ENCODE results near the gene IER3IP1. TPM values are rescaled to one million over a fixed set of nuclear protein-coding genes. Genes with fewer than 3 reads are reported as not detected.
A peak's percentile ranks its signal among the peaks of the same experiment; 100 is the strongest.

IER3IP1 gene
- total and polyA plus RNA-seq, 2 of the 13 experiments (the other 11 are each of a cell fraction or from before 2014, with no cell fraction given) = 18.7 to 26.1 TPM

DNA sequence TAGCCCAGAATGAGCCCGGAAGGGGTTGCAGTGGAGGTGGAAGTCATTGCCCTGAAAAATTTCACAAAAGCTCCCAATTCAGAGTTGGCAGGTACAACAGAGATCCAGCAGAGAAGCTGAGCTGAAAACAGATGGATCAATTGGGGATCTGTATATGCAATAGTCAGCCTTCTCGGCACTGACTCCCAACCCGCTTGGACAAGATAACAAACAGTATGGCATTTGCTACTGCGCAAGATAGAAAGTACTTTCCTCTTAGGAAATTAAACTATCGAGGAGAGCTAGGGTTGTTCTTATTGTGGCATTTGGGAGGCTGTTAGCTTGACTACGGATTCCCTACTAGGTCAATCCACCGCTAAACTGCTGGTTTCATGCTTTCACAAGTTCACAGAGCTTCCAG lies 11.6 kb upstream of the IER3IP1 start:
- Histone ChIP-seq H3K27me3 (ENCODE audit: control insufficient read depth in 1 of 2, insufficient read depth in 2 of 2, low read length in 2 of 2) (peaks cover 0 to 7% of the 10 kb centered on the region in 2 experiments; a peak in 1 of 5 replicates), H3K36me3 (replicated peaks in 1 of 2; ENCODE audit: control insufficient read depth in 1 of 2, insufficient read depth in 2 of 2, low read length in 2 of 2) (no peaks in the 10 kb centered on the region), H4K20me1 (ENCODE audit: insufficient read depth, low read length) (no peaks in the 10 kb centered on the region), H3K4me3 (replicated peaks in 1 of 3; ENCODE audit: insufficient read depth in 1 of 3, low read depth in 2 of 3, low read length in 3 of 3) (no peak overlapping the region; a peak in 1 of 6 replicates), H3K27ac (ENCODE audit: extremely low read length, insufficient read depth, low read length) (no peak overlapping the region), H3K4me2 (ENCODE audit: low read depth, low read length) (peak overlapping the region; percentile 42), H3K9me3 (ENCODE audit: low read length) (peaks cover 14% of the 10 kb centered on the region), H2AFZ (ENCODE audit: low read length) (peak overlapping the region; percentile 67), H3K9ac (ENCODE audit: insufficient read depth, low read depth, low read length) (no peak overlapping the region), H3K79me2 (ENCODE audit: insufficient read depth, low read length) (no peaks in the 10 kb centered on the region), H3K4me1 (ENCODE audit: insufficient read depth, low read length) (no peaks in the 10 kb centered on the region)
- TF ChIP-seq, protein P1, sequence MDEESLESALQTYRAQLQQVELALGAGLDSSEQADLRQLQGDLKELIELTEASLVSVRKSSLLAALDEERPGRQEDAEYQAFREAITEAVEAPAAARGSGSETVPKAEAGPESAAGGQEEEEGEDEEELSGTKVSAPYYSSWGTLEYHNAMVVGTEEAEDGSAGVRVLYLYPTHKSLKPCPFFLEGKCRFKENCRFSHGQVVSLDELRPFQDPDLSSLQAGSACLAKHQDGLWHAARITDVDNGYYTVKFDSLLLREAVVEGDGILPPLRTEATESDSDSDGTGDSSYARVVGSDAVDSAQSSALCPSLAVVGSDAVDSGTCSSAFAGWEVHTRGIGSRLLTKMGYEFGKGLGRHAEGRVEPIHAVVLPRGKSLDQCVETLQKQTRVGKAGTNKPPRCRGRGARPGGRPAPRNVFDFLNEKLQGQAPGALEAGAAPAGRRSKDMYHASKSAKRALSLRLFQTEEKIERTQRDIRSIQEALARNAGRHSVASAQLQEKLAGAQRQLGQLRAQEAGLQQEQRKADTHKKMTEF (CRISPR knock-in tag; IDR thresholded peaks at IDR 0.05) = no peak
- no peak for TF ChIP-seq ZC3H13 (CRISPR knock-in tag; IDR thresholded peaks at IDR 0.05)
- no peak for TF ChIP-seq POLR2A (IDR thresholded peaks at IDR 0.05; ENCODE audit: insufficient read depth in 1 of 2, low read depth in 2 of 2, low read length in 2 of 2)
- no peak for TF ChIP-seq ZNF720 (CRISPR knock-in tag; IDR thresholded peaks at IDR 0.05)
- TF ChIP-seq, protein P2, sequence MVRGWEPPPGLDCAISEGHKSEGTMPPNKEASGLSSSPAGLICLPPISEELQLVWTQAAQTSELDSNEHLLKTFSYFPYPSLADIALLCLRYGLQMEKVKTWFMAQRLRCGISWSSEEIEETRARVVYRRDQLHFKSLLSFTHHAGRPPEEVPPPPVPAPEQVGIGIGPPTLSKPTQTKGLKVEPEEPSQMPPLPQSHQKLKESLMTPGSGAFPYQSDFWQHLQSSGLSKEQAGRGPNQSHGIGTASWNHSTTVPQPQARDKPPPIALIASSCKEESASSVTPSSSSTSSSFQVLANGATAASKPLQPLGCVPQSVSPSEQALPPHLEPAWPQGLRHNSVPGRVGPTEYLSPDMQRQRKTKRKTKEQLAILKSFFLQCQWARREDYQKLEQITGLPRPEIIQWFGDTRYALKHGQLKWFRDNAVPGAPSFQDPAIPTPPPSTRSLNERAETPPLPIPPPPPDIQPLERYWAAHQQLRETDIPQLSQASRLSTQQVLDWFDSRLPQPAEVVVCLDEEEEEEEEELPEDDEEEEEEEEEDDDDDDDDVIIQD (CRISPR knock-in tag; IDR thresholded peaks at IDR 0.05; ENCODE audit: low read depth) = no peak
- TF ChIP-seq ZNF549 (CRISPR knock-in tag; IDR thresholded peaks at IDR 0.05) = no peak
- TF ChIP-seq ZNF678 (CRISPR knock-in tag; IDR thresholded peaks at IDR 0.05) = no peak
- no peak for TF ChIP-seq KLF15 (CRISPR knock-in tag; IDR thresholded peaks at IDR 0.05; ENCODE audit: borderline replicate concordance)
- TF ChIP-seq, protein P3, sequence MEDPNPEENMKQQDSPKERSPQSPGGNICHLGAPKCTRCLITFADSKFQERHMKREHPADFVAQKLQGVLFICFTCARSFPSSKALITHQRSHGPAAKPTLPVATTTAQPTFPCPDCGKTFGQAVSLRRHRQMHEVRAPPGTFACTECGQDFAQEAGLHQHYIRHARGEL (CRISPR knock-in tag; IDR thresholded peaks at IDR 0.05) = no peak
- no peak for TF ChIP-seq AGO2 (optimal IDR thresholded peaks at IDR 0.05; ENCODE audit: low read depth, low read length)
- TF ChIP-seq ZNF607 (CRISPR knock-in tag; IDR thresholded peaks at IDR 0.05; ENCODE audit: borderline replicate concordance) = no peak
- no peak for TF ChIP-seq ZNF205 (CRISPR knock-in tag; IDR thresholded peaks at IDR 0.05)
- no peak for TF ChIP-seq ZNF33A (CRISPR knock-in tag; IDR thresholded peaks at IDR 0.05; ENCODE audit: borderline replicate concordance)
- TF ChIP-seq MIER2 (CRISPR knock-in tag; IDR thresholded peaks at IDR 0.05) = no peak
- no peak for TF ChIP-seq EEA1 (CRISPR knock-in tag; IDR thresholded peaks at IDR 0.05; ENCODE audit: borderline replicate concordance)
- TF ChIP-seq SP5 (CRISPR knock-in tag; IDR thresholded peaks at IDR 0.05; ENCODE audit: borderline replicate concordance, low read depth) = no peak
- TF ChIP-seq ZNF782 (CRISPR knock-in tag; IDR thresholded peaks at IDR 0.05; ENCODE audit: borderline replicate concordance) = no peak
- no peak for TF ChIP-seq HOXA3 (CRISPR knock-in tag; IDR thresholded peaks at IDR 0.05)
- ChIA-PET CTCF (ENCODE audit: low intra/inter-chr PET ratio, low total read pairs) (no interaction called here), POLR2A (no interaction called here)
- BruUV-seq (replicated peaks) = no TSS peak
- 24% methylated on average over 7 of the region's 7 CpGs for WGBS (ENCODE audit: low lambda C conversion rate)
- ATAC-seq (no peak), DNase-seq (ENCODE audit: low spot score) (no peak), FAIRE-seq (no peak)
- in situ Hi-C loops (cut with HindIII; ENCODE audit: extremely low pct_ligation_motif_present, low pct_unique_long_range_greater_than_20kb) (no loop called here), intact Hi-C loops (cut with micrococcal nuclease; ENCODE audit: unreplicated experiment) (no loop called here)
